OCI-LY7 (cell line): ENCODE results near the gene SRGAP3.

ENCODE experiments used
- CTCF ChIP-seq: fragments of 200-600 bp; sonication (generic); conservative IDR thresholded peaks from 2 replicates; pipeline ENCODE4 v1.5.1; 2014; ENCODE audit warnings: mild to moderate bottlenecking, antibody characterized with exemption, low read length, moderate library complexity, mixed read lengths
- EZH2phosphoT487 ChIP-seq: fragments of 200-600 bp; sonication (generic); IDR thresholded peaks from 2 replicates; pipeline ENCODE4 v1.6.1; 2018; ENCODE audit warnings: low read depth, borderline replicate concordance, mild to moderate bottlenecking, mixed run types, antibody characterized with exemption, low read length, moderate library complexity, mixed read lengths

GRCh38 chr3:9061634-9062033 lies 187.8 kb downstream of the SRGAP3 start:
- TF ChIP-seq CTCF = no peak
- no peak for TF ChIP-seq EZH2phosphoT487
